Liver (tissue), 3 donors: Measurements from ENCODE around the gene DNA2.

Experiments
- CTCF ChIP-seq: fragments of 150-350 bp; IDR thresholded peaks from 2 replicates; pipeline ENCODE4 v1.5.1; 2017; ENCODE audit warnings: improper control_type of control experiment, low read depth, low read length; ENCODE audit not compliant: missing input control
- REST ChIP-seq: IDR thresholded peaks from 2 replicates; pipeline ENCODE4 v1.6.1; 2016; ENCODE audit warnings: antibody characterized with exemption, mild to moderate bottlenecking
- SP1 ChIP-seq: IDR thresholded peaks from 2 replicates; pipeline ENCODE4 v1.6.1; 2018; ENCODE audit warnings: antibody characterized with exemption, mild to moderate bottlenecking
- TAF1 ChIP-seq: conservative IDR thresholded peaks from 2 replicates; pipeline ENCODE4 v1.6.1; 2016; ENCODE audit warnings: antibody characterized with exemption, mild to moderate bottlenecking
- donor health status: healthy.
- donor health status: healthy.

GRCh38 chr10:68406815-68407548, 64.8 kb downstream of the DNA2 start, which contains the start of gene RUFY2:
- TF ChIP-seq CTCF (peak; percentile 86), REST (no peak), TAF1 (no peak), SP1 (no peak)
